ENCODE results near the gene TENT5C.

Gene TENT5C

DNA sequence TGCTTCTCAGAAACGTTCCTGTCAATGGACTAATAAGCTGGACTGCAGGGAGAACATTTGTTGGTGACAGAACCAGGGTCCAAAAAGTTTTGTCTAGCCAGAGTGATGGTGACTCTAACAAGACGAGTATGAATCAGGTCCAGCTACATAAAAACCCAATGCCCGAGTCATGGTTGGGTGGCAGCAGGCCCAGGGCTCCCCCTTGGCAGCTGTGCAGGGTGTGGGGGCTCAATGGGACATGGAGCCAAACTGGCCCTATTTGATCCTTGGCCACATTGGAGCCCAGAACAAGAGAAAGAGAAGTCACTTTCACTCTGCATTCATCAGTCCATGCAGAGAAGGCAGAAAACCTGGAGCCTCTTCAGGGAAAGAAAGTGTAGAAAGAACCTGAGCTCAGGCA, 37.9 kb upstream of the TENT5C start:
- no peak for DNase-seq (ENCODE audit: low read depth in 1 of 2, low spot score in 1 of 2)
- Histone ChIP-seq H3K4me3 (replicated peaks; ENCODE audit: insufficient read depth, low read length) (no peak overlapping the region), H3K27me3 (ENCODE audit: insufficient read depth, poor library complexity, severe bottlenecking) (no peaks in the 10 kb centered on the region), H3K27ac (replicated peaks) (no peak overlapping the region)
- TF ChIP-seq SPI1 (IDR thresholded peaks at IDR 0.05; ENCODE audit: borderline replicate concordance, low read depth) (no peak), GABPA (IDR thresholded peaks at IDR 0.05; ENCODE audit: low read depth) (no peak), CTCF (IDR thresholded peaks at IDR 0.05; ENCODE audit: insufficient read depth, low read length) (no peak), POLR2AphosphoS5 (IDR thresholded peaks at IDR 0.05; ENCODE audit: low read depth) (no peak), REST (IDR thresholded peaks at IDR 0.05; ENCODE audit: insufficient replicate concordance, low read depth) (no peak)

DNA sequence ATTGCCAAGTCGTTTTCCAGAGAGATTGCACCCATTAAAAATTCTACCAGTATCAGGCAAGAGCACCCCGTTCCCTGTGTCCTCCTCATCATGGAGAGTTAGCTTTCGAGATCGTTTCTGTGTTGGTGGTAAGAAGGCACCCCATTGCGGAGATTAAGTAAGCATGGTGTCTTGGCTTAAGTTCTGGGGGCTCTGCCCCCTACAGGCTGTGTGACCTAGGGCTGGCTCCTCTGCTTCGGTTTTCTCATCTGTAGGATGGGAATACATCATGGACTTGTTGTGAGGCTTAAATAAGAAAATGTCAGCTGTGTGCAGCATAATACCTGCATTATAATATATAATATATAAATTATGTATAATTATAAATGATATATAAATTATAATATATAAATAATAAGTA, 36.8 kb upstream of the TENT5C start:
- Histone ChIP-seq H3K27me3 (ENCODE audit: insufficient read depth, poor library complexity, severe bottlenecking) (no peaks in the 10 kb centered on the region), H3K4me3 (replicated peaks; ENCODE audit: insufficient read depth, low read length) (no peak overlapping the region), H3K27ac (replicated peaks) (no peak overlapping the region)
- no peak for TF ChIP-seq GABPA (IDR thresholded peaks at IDR 0.05; ENCODE audit: low read depth)
- no peak for TF ChIP-seq REST (IDR thresholded peaks at IDR 0.05; ENCODE audit: insufficient replicate concordance, low read depth)
- TF ChIP-seq CTCF (IDR thresholded peaks at IDR 0.05; ENCODE audit: insufficient read depth, low read length): no peak
- no peak for TF ChIP-seq POLR2AphosphoS5 (IDR thresholded peaks at IDR 0.05; ENCODE audit: low read depth)
- no peak for TF ChIP-seq SPI1 (IDR thresholded peaks at IDR 0.05; ENCODE audit: borderline replicate concordance, low read depth)
- no peak for DNase-seq (ENCODE audit: low read depth in 1 of 2, low spot score in 1 of 2)

DNA sequence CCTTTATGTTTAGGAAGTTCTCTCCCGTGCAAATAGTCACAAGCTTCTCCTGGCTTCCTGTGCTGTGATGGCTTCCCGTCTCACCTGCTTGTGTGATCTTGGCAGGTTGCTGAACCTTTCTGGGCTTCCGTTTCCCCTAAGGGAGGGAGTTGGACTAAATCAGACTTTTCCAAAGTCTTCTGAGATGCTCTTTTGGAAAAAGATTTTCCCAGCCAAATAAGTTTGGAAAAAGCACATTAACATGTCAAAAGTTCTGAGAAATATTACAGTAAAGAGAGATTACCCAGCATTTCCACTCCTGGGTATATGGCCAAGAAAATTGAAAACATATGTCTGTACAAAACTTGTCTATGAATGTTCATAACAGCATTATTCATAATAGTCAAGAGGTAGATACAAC, 36.0 kb upstream of the TENT5C start:
- Histone ChIP-seq H3K27ac (replicated peaks) (no peak overlapping the region), H3K4me3 (replicated peaks; ENCODE audit: insufficient read depth, low read length) (no peak overlapping the region), H3K27me3 (ENCODE audit: insufficient read depth, poor library complexity, severe bottlenecking) (no peaks in the 10 kb centered on the region)
- TF ChIP-seq POLR2AphosphoS5 (IDR thresholded peaks at IDR 0.05; ENCODE audit: low read depth): no peak
- TF ChIP-seq CTCF (IDR thresholded peaks at IDR 0.05; ENCODE audit: insufficient read depth, low read length): no peak
- no peak for TF ChIP-seq GABPA (IDR thresholded peaks at IDR 0.05; ENCODE audit: low read depth)
- no peak for TF ChIP-seq SPI1 (IDR thresholded peaks at IDR 0.05; ENCODE audit: borderline replicate concordance, low read depth)
- TF ChIP-seq REST (IDR thresholded peaks at IDR 0.05; ENCODE audit: insufficient replicate concordance, low read depth): no peak
- no peak for DNase-seq (ENCODE audit: low read depth in 1 of 2, low spot score in 1 of 2)
